DND-41 (cell line): ENCODE results near the gene APOE.

Experiments used
- ATAC-seq: fragments of 200-7000 bp; cut with Tn5 transposase; 3 replicates; pipeline ENCODE4 v1.9.1; 2021; ENCODE audit warnings: low read depth; ENCODE audit not compliant: insufficient read depth
- DNase-seq: peaks from one replicate; pipeline ENCODE4 v3.0.0-alpha.2; 2020
- H2AFZ ChIP-seq: 2 replicates; pipeline ENCODE4 v1.6.0; 2012; ENCODE audit warnings: low read depth, low read length
- H3K27ac ChIP-seq: 2 replicates; pipeline ENCODE4 v1.5.1; 2012; ENCODE audit warnings: low read length, inconsistent platforms
- H3K27me3 ChIP-seq: fragments of 200-600 bp; sonication (generic); 2 replicates; pipeline ENCODE4 v1.6.0; 2012; ENCODE audit warnings: low read length, mild to moderate bottlenecking, inconsistent platforms; ENCODE audit not compliant: insufficient read depth, poor library complexity
- H3K36me3 ChIP-seq: 2 replicates; pipeline ENCODE4 v1.5.1; 2012; ENCODE audit warnings: low read length, inconsistent platforms; ENCODE audit not compliant: insufficient read depth
- H3K4me1 ChIP-seq: 2 replicates; pipeline ENCODE4 v1.5.1; 2012; ENCODE audit warnings: mild to moderate bottlenecking, low read length; ENCODE audit not compliant: insufficient read depth
- H3K4me2 ChIP-seq: 2 replicates; pipeline ENCODE4 v1.6.0; 2012; ENCODE audit warnings: mild to moderate bottlenecking, moderate library complexity, low read length, inconsistent platforms; ENCODE audit not compliant: insufficient read depth
- H3K4me3 ChIP-seq, 2 experiments: fragments of 200-600 bp in 1 of 2; shearing (Covaris generic) in 1 of 2; 2 replicates each; pipeline ENCODE4 v1.5.1; 2012 to 2016; ENCODE audit warnings: inconsistent platforms in 2 of 2, low read length in 2 of 2, mild to moderate bottlenecking in 2 of 2, low read depth in 1 of 2, moderate library complexity in 1 of 2
- H3K79me2 ChIP-seq: 2 replicates; pipeline ENCODE4 v1.6.0; 2012; ENCODE audit warnings: low read length, inconsistent platforms; ENCODE audit not compliant: insufficient read depth
- H3K9ac ChIP-seq: 2 replicates; pipeline ENCODE4 v1.6.0; 2012; ENCODE audit warnings: low read depth, mild to moderate bottlenecking, inconsistent platforms, low read length, moderate library complexity
- H3K9me3 ChIP-seq: 2 replicates; pipeline ENCODE4 v1.5.1; 2012; ENCODE audit warnings: low read length, moderate library complexity, mild to moderate bottlenecking, inconsistent platforms; ENCODE audit not compliant: insufficient read depth, severe bottlenecking
- H4K20me1 ChIP-seq: 2 replicates; pipeline ENCODE4 v1.6.0; 2012; ENCODE audit warnings: low read length; ENCODE audit not compliant: insufficient read depth
- EZH2 ChIP-seq: IDR thresholded peaks from 3 replicates; pipeline ENCODE4 v1.6.1; 2012; ENCODE audit warnings: borderline replicate concordance, low read depth, mild to moderate bottlenecking, moderate library complexity, low read length, inconsistent platforms; ENCODE audit not compliant: severe bottlenecking
- TF ChIP-seq, protein P1 (sequence below): IDR thresholded peaks from 2 replicates; pipeline ENCODE4 v1.5.1; 2012; ENCODE audit warnings: borderline replicate concordance, low read length, moderate library complexity, mild to moderate bottlenecking; ENCODE audit not compliant: poor library complexity, severe bottlenecking; ENCODE audit errors: extremely low read depth

APOE gene

DNA sequence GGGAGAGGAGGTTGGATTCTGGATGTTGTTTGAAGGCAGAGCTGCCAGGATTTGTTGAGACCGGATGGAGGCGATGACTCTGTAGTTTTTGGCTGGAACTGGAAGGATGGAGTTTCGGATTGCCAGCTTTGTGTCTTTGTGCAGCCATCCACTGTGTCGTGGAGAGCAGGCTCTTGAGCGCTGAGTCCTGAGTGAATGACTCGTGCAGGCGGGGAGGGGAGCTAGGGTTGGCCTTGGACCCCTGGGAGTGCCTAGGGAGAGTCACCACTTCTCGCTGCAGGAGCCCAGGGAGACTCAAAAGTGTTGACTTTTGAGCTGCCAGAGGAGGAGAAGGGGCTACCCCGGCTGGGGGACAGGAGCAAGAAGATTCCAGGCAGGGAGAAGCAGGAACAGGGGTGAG, 10.7 kb upstream of the APOE start:
- Histone ChIP-seq H2AFZ (no peak overlapping the region), H3K27me3 (no peaks in the 10 kb centered on the region), H3K27ac (no peak overlapping the region), H3K4me2 (no peak overlapping the region), H3K4me3 (no peak overlapping the region), H3K9ac (no peak overlapping the region), H4K20me1 (peaks cover 52% of the 10 kb centered on the region), H3K36me3 (peaks cover 72% of the 10 kb centered on the region), H3K79me2 (peaks cover 44% of the 10 kb centered on the region), H3K4me1 (peaks cover 25% of the 10 kb centered on the region), H3K9me3 (no peaks in the 10 kb centered on the region)
- DNase-seq (no peak), ATAC-seq (no peak)
- TF ChIP-seq, protein P1, sequence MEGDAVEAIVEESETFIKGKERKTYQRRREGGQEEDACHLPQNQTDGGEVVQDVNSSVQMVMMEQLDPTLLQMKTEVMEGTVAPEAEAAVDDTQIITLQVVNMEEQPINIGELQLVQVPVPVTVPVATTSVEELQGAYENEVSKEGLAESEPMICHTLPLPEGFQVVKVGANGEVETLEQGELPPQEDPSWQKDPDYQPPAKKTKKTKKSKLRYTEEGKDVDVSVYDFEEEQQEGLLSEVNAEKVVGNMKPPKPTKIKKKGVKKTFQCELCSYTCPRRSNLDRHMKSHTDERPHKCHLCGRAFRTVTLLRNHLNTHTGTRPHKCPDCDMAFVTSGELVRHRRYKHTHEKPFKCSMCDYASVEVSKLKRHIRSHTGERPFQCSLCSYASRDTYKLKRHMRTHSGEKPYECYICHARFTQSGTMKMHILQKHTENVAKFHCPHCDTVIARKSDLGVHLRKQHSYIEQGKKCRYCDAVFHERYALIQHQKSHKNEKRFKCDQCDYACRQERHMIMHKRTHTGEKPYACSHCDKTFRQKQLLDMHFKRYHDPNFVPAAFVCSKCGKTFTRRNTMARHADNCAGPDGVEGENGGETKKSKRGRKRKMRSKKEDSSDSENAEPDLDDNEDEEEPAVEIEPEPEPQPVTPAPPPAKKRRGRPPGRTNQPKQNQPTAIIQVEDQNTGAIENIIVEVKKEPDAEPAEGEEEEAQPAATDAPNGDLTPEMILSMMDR, result no peak
- no peak for TF ChIP-seq EZH2

DNA sequence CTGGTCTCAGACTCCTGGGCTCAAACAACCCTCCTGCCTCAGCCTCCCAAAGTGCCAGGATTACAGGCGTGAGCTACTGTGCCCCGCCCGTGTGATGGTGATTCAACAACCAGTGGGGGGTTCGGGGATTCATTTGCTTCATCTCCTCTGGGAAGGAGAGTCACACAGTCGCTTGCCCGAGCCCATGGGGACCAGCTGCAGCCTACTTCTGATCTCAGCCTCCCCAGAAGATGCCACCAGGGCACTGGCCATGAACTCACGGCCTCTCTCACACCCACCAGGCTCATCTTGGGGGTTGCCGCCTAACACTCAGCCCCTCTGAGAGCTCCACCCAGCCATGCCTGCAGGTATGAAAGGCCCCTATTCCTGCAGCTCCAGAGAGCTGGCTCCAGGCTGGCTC, 7.8 kb upstream of the APOE start:
- Histone ChIP-seq H3K79me2 (peaks cover 27% of the 10 kb centered on the region), H3K9me3 (no peaks in the 10 kb centered on the region), H3K9ac (no peak overlapping the region), H3K4me3 (no peak overlapping the region), H3K27ac (no peak overlapping the region), H3K4me1 (peaks cover 8% of the 10 kb centered on the region), H3K27me3 (no peaks in the 10 kb centered on the region), H3K4me2 (no peak overlapping the region), H3K36me3 (peaks cover 83% of the 10 kb centered on the region), H4K20me1 (peaks cover 52% of the 10 kb centered on the region; the same call in 1 of the 2 replicates), H2AFZ (no peak overlapping the region)
- ATAC-seq (no peak), DNase-seq (no peak)
- TF ChIP-seq, protein P1, result no peak
- TF ChIP-seq EZH2, result no peak

DNA sequence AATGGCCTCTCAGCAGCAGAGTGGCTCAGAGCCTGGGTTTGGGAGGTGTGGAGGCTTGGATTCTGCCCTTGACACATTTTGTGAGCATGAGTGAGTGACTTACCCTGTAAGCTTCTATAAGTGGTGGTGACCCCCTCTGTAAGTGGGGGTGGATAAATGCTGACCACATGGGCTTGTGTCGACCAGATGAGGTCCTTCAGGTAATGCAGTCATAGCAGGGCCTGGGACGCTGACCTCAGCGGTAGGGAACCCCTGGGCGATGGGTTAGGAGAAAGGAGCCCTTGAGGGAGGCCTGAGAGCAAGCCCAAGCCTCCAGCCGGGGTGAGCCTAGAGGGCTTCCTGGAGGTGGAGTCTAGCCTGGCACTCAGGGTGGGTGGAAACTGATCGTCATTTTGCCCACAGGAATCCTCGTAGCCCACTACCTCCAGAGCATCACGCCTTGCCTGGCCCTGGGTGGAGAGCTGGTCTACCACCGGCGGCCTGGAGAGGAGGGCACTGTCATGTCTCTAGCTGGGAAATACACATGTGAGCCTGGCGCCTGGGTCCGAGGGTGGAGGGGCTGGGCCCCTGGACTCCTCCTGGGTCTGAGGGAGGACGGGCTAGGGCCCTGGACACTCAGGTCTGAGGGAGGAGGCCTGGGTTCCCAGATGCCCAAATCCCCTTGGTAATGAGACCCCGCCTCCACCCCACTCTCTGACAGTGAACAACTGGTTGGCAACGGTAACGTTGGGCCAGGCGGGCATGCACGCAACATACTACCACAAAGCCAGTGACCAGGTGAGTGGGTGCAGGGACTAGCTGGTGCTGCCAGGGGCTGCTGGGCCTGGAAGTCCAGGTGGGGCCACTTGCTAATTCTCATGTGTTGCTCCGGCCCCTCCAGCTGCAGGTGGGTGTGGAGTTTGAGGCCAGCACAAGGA, 5.0 kb upstream of the APOE start:
- Histone ChIP-seq H4K20me1 (peaks cover 47% of the 10 kb centered on the region), H3K4me3 (no peak overlapping the region), H3K79me2 (peaks cover 5% of the 10 kb centered on the region; the same call in 1 of the 2 replicates), H3K27ac (no peak overlapping the region), H2AFZ (no peak overlapping the region), H3K4me2 (no peak overlapping the region), H3K27me3 (no peaks in the 10 kb centered on the region), H3K36me3 (peaks cover 68% of the 10 kb centered on the region), H3K9ac (no peak overlapping the region), H3K9me3 (no peaks in the 10 kb centered on the region), H3K4me1 (no peaks in the 10 kb centered on the region)
- DNase-seq (no peak), ATAC-seq (no peak)
- TF ChIP-seq EZH2, result no peak
- TF ChIP-seq, protein P1, result no peak
